Left renal pelvis (tissue), 4 donors: ENCODE measurements around the gene ECD. TPM values are rescaled to one million over a fixed set of nuclear protein-coding genes. Genes with fewer than 3 reads are reported as not detected.

Experiments
- DNase-seq, 4 donors: peaks; one replicate each; pipeline ENCODE4 v3.0.0-alpha.2; 2013; ENCODE audit warnings: low read depth in 4 of 4, low spot score in 3 of 4
- polyA plus RNA-seq, 4 donors: library from polyadenylated mRNA; unstranded; fragments of 120-200 nt; gene quantifications; one replicate each; pipeline ENCODE4 v1.2.1, GENCODE V29; 2013; ENCODE audit not compliant: insufficient read length in 4 of 4

The ECD gene
- 10 to 100 TPM; 34.9 to 44.0 (median 39.1) TPM for polyA plus RNA-seq

DNA sequence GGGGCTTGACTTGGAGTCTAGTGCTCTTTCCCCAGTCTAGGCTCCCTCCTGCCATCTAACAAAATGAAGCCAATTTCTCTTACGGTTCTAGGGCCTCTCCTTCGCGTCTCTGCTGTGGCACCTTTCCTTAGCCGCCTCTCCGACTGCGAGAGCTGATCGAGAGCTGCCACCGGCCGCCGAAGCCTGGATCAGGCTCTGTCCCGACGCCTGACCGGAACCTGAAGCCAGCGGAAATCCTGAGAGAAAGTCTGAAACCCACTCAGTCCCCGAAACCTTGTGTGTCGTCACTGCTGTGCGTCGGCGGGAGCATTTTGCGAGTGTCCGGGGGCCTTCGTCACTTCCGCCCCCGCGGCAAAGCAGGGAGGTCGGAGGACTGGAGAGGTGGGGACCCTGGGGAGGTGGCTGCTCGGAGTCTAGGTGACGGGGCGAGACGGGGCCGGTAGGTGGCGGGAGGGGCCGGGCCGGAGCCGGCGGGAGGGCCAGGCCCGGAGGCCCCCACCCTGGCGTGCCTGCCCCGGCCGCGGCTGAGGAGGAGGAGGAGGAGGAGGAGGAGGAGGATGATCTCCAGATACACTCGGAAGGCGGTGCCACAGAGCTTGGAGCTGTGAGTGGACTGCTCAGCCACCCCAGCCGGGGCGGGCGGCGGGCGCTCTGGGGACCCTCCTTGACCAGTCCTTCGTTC lies at the start of gene ECD, which contains the start of gene FAM149B1:
Gene ECD, minus strand, starts transcription at position 226 of the 682 bp plus-strand sequence. CDS start 4,071 bp downstream, outside the sequence.
Gene FAM149B1, plus strand, starts transcription at position 337 of the 682 bp plus-strand sequence. Its CDS starts 221 bp downstream, at position 558.
- DNase-seq = peak; percentile 91 to 95 (median 92)

DNA sequence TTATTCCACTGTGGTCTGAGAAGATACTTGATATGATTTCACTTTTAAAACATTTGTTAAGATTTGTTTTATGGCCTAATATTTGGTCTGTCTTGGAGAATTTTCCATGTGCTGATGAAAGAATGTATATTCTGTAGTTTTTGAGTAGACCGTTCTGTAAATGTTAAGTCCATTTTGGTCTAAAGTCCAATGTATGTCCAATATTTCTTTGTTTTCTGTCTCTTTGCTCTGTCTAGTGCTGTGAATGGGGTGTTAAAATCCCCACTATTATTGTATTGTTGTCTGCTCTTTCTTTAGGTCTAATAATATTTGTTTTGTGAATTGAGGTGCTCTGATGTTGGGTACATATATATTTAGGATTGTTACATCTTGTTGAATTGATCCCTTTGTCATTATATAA lies 47.9 kb upstream of the ECD start:
- DNase-seq = no peak

DNA sequence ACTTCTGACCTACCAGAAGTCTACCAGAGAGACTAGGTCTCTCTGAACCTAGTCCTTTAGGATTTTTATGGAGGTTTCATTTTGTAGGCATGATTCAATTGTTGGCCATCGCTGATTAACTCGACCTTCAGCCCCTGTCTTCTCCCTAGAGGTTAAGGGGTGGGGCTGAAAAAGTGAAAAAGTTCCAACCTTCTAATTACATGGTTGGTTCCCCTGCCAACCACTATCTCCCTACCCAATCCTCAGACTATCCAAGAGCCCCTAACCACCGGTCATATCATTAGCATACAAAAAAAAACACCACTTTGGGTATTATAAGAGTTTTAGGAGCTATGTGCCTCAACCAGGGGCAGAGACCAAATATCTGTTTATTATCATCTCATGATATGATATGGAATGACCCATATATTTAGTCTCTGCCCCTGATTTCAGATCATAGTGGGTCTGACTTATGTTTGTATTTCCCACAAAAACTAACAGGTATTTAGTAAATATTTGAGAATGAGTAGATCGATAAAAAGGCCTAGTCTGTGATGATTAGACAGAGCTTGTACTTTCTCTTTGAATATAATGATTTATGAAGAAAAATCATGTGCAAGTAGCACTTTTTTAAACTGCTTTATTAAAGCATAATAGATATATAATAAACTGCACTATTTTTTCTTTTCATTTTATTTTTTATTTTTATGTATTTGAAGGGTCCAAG lies 43.5 kb upstream of the ECD start:
- DNase-seq = no peak

DNA sequence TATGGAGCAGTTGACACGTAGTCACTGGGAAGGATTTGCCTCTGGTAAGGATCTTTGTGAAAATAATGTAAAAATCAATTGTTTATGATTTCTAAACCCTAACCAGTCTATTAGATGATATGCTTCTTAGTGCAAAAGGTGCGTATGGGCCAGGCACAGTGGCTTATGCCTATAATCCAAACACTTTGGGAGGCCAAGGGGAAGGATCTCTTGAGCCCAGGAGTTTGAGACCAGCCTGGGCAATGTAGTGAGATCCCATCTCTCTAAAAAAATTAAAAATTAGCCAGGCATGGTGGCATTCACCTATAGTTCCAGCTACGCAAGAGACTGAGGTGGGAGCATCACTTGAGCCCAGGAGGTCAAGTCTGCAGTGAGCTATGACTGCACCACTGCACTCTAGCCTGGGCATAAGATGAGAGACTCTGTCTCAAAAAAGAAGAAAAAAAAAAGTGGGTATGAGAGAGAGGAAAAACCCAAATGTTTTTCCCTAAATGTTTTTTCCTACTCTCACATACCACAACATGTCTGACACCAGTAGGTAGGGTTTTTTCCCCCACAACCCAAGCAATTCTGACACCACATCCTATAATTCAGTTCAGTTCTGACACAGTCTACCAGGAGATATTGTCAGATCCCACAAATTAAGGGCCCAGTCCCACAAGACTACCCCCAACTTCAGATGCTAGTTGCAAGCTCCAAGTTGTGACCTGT lies 42.7 kb upstream of the ECD start:
- no peak for DNase-seq

DNA sequence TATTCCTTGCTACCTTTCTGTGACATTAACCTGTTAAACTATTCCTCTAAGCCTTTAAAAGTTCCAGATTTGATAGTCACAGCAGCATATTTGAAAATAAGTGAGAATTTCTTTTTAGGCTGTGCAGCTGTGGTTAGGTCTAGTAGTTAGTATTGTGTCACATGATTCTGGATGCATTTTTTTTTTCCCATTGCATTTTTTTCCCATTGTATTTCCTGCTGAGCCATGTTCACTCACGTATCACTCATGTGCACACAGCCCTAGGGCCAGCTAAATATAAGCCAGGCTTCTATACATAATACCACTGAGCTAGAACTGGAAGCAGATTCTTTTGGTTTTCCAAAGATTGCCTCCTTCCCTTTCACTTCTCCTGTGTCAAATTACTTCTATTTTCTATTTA lies 41.9 kb upstream of the ECD start:
- DNase-seq = peak in 1 of 4 donors; percentile 2

DNA sequence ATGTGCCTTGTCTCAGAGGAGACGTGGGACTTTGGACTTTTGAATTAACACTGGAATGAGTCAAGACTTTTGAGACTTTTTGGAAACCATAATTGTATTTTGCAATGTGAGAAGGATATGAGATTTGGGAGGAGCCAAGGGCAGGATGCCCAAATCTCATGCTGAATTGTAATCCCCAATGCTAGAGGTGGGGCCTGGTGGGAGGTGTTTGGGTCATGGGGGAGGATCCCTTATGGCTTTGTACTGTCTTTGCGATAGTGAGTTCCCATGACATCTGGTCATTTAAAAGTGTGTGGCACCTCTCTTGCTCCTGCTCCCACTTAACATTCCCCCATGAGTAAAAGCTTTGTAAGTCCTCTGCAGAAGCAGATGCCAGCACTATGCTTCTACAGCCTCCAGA lies 40.1 kb upstream of the ECD start:
- DNase-seq = no peak

DNA sequence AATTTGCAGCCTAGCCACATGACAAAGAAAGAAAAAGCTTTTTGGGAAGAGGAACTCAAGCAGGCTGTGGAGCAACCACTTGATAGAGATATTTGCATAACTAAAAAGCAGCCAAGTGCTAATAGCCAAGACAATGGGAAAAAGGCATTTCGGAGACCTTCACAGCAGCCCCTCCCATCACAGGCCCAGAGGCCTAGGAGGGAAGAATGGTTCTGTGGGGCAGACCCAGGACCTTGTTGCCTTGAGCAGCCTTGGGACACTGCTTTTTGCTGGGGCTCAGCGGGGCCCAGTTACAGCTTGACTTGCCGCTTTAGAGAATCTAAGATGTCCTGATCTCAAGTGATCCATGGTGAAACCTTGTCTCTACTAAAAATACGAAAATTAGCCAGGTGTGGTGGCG lies 38.6 kb upstream of the ECD start:
- no peak for DNase-seq

DNA sequence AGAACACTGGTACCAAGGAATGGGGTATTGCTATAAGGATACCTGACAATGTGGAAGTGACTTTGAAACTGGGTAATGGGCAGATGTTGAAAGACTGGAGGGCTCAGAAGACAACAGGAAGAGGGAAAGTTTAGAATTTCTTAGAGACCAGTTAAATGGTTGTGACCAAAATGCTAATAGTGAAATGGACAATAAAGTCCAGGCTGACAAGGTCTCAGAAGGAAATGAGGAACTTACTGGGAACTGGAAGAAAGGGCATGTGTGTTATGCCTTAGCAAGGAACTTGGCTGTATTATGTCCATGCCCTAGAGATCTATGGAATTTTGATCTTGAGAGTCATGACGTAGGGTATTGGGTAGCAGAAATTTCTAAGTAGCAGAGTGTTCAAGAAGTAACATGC lies 38.1 kb upstream of the ECD start:
- DNase-seq = no peak

DNA sequence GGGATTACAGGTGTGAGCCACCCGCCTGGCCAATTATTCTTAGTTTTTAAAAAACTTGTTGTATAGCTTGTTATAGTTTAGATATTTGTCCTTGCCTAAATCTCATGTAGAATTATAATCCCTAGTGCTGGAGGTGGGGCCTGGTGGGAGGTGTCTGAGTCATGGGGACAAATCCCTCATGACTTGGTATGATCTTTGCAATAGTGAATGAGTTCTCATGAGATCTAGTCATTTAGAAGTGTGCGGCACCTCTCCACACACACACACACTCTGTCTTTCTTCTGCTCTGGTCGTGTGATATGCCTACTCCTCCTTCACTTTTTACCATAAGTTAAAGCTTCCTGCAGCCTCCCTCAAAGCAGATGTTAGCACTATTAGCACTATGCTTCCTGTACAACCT lies 37.3 kb upstream of the ECD start:
- DNase-seq = no peak

DNA sequence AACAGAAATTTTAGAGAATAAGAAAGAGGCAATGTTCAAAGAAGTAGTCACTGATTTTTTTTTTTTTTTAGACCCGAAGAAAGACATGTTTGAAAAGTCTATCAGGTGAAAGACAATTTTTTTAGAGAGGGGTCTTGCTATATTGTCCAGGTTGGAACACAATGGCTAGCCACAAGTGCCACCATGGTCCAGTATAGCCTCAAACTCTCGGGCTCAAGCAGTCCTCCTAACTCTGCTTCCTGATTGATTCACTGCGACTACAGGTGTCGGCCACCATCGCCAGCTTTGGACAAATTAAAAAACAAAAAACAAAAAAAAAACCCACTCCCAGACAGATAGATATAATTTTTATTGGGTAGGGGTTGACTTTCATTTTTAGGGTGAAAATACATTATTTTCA lies 22.4 kb upstream of the ECD start:
- DNase-seq = no peak

DNA sequence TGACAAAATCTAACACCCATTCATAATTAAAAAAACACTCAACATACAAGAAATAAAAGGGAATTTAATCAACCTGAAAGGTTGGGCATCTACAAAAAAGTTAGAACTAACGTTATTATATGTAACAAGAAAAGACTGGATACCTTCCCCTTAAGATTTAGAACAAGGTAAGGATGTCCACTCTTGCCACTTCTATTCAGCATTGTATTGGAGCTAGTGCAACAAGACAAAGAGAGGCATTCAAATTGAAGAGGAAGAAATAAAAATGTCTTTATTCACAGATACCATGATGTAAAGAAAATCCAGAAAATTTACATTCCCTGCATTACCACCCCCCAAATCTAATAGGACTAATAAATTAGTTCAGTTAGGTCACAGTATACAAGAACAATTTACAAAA lies 18.5 kb upstream of the ECD start:
- no peak for DNase-seq

DNA sequence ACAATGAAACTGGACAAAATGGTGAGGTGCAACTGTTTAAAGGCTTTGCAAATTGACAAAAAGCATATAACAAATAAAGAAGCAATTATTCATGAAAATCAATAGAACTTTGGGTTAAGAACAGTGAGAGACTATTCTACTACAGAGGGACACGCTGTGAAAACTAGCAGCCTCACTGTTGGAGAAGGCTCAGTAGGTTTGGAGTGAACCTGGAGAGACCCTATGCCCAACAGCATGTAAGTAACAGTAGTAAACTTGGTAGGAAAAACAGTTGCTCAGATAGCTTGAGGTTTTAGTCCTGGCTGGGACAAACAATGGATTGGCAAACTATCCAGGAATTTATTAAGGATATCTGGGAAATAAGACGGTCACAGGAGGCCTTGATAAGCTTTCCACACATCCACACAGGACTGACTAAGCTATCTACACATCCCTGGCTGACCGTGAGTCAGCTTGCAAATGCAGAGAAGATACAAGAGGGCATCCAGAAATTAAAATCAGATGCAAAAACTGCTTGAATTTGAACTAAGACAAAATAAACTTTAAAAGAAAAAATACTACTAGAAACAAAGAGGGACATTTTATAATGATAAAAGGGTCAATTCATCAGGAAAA lies 16.0 kb upstream of the ECD start:
- no peak for DNase-seq

DNA sequence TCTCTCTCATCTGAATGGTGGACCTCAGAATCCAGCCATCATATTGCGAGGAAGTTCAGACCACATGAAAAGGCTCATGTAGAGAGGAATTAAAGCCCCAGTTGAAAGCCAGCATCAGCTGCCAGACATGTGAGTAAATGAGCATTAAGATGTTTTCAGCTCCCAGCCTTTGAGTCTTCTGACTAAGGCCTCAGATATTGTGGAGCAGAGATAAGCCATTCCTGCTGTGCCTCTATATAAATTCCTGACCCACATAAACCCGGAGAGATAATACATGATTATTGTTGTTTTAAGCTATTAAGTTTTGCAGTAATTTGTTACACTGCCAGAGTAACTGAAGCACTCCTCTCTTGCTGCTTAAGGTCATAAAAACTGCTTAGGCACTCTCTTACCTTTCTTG lies 14.8 kb upstream of the ECD start:
- no peak for DNase-seq

DNA sequence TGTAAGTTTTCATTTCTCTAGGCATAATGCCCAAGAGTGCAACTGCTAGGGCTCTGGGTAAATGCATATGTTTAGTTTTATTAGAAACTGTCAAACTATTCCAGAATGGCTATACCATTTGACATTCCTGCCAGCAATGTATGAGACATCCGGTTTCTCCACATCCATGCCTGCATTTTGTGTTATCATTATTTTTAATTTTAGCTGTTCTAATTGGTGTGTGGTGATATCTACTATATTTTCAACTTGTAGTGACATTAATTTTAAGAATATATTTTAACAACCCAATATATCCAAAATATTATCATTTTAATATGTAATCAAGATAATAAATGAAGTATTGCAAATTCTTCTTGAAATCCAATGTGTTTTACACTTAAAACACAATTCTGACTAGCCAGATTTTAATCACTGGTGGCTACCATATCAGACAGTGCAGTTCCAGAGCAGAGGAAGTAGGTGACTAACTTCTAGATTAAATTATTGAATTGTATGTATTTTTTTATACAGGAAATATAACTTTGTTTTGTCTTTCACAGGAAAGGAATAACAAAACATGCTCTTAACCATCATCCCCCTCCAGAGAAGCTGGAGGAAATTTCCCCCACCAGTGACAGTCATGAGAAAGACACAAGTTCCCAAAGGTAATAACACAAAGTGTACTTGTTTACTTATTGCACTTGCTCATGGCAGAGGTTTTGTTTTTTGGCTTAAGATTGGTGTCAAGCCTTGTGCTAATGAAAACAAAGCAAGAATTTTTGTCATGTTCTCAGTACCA lies 6.5 kb upstream of the ECD start:
- DNase-seq = no peak

DNA sequence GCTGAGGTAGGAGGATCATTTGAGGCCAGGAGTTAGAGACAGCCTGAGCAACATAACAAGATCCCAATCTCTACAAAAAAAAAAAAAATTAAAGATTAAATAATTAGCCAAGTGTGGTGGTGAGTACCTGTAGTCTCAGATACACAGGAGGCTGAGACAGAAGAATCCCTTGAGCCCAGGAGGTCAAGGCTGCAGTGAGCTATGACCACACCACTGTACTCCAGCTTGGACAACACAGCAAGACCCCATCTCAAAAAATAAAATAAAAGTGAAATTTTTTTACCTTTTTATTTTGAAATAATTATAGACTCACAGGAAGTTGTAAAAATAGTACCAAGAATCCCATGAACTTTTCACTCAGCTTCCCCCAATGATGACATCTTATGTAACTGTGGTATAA lies 5.1 kb upstream of the ECD start:
- DNase-seq = no peak

DNA sequence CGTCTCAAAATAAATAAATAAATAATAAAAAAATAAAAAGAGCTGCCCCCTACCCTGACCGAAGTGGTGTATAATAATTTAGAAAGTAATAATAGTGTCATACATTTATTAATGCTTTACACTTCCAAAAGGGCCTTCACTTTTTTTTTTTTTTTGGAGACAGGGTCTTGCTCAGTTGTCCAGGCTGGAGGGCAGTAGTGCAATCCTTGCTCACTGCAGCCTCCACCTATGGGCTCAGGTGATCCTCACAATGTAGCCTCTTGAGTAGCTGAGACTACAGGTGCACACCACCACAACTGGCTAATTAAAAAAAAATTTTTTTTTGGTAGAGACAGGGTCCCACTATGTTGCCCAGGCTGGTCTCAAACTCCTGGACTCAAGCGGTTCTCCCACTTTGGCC lies 1.5 kb upstream of the ECD start:
- DNase-seq = no peak

DNA sequence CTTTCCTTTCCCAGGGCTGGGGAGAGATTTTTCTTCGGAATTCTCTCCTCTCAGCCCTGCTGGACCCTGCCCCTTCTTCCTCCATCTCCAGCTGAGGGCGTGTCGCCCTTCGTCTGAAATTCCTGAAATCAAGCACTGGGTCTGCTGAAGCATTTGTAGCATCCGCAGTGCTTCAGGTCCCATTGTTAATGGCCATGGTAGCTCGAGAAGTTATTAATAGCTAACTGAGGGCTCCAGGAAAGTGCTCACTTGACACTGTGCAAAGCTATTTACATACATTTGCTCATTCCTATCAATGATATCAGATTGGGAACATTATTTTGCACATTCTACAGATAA lies 626 bp upstream of the ECD start:
- peak in 2 of 4 donors; percentile 33 to 40 for DNase-seq

DNA sequence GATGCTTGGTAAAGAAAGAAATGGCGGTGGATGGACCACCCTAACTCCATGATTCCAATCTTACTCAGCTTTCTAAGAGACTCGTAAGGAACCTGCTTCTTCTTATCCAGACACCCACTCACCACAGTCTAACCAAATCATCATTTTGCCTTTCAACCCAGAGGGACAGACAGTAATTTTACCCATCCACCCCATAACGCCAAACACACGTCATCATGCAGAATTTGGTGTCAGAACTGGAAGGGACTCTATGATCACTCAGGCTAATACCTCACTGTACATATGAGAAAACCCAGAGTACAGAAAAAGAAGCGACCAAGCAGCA lies 388 bp downstream of the ECD start:
- no peak for DNase-seq

DNA sequence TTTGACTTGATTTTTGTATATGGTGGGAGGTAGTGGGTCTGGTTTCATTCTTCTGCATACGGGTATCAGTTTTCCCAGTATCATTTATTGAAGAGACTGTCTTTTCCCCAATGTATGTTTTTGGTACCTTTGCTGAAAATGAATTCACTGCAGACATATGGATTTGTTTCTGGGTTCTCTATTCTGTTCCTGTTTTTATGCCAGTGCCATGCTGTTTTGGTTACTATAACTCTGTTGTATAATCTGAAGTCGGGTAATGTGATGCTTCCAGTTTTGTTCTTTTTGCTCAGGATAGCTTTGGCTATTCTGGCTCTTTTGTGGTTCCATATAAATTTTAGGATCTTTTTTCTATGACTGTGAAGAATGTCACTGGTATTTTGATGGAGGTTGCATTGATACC lies 836 bp downstream of the ECD start:
- no peak for DNase-seq

DNA sequence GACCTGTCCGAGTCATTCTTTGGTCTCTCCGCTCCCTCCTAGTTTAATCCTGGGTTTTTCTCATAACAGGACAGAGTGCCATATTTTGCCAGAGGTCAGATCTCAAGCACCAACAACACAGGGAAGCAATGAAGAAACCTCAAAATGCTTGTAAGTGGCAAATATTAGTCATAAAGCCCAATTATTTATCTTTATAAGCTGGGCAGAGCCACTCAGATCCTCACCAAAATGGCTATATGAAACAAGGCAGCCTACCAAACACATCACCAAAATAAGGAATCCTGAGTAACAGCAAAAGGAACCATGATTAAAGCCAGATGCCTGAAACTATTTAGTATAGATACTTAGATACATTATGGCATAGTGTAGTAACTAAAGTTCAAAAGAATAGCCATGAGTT lies 4.7 kb downstream of the ECD start:
- DNase-seq = no peak

DNA sequence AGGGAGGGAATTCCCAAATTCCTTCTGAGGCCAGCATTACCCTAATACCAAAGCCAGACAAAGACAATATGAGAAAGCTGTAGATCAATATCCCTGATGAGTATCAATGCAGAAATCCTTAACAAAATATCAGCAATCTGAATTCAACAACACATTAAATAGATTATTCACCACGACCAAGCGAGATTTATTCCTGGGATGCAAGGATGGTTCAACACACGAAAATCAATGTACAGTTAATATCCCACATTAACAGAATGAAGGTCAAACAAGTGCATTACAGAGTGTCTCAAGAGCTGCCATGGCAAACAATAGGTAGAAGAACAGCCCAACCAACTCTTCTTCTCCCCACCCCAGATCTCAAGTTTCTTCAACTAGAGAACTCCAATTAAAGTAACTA lies 6.1 kb downstream of the ECD start:
- no peak for DNase-seq
